Mesenteric fat pad (tissue), 1 donor: Measurements from ENCODE around the gene EEF1AKMT3. TPM values are rescaled to one million over a fixed set of nuclear protein-coding genes. Genes with fewer than 3 reads are reported as not detected.

Experiments used
- microRNA-seq: library from miRNA; unstranded; fragments of <30 nt; microRNA quantifications from one replicate; pipeline ENCODE4 v1.2.0, GENCODE V29; 2020; ENCODE audit warnings: borderline number of aligned reads
- total RNA-seq: library from RNA; stranded (reverse); fragmentation: NEBNext Ultra II Directional; extraction: Animal tissue kit (Norgen Biotek cat#: 25700); gene quantifications from one replicate; pipeline ENCODE4 v1.2.1, GENCODE V29; 2021
- donor health status: DM: yes; HTN: yes; CAD: no.

The EEF1AKMT3 gene
- total RNA-seq, 1 donor from 2014 or later, result 7.2 TPM

Small RNA genes within 50 kb of the gene (microRNA-seq; reads per million reads assigned to microRNA genes)
- 290 reads per million, percentile 65 among the genes with 10 or more reads in this experiment for gene MIR26A2
- gene MIR6759, result not detected

Other genes starting within 250 kb of the EEF1AKMT3 start
- gene MBD6, start 249.8 kb upstream of the EEF1AKMT3 start, total RNA-seq, result 66.0 TPM
- gene DCTN2, start 225.4 kb upstream of the EEF1AKMT3 start, total RNA-seq, result 106 TPM
- gene KIF5A, start 222.6 kb upstream of the EEF1AKMT3 start, total RNA-seq, result not detected
- gene PIP4K2C, start 181.4 kb upstream of the EEF1AKMT3 start, total RNA-seq, result 14.3 TPM
- gene DTX3, start 167.8 kb upstream of the EEF1AKMT3 start, total RNA-seq, result 7.2 TPM
- gene ARHGEF25, start 161.2 kb upstream of the EEF1AKMT3 start, total RNA-seq, result 12.8 TPM
- 2.7 TPM for gene B4GALNT1, start 139.4 kb upstream of the EEF1AKMT3 start, total RNA-seq
- 251 TPM for gene OS9, start 78.5 kb upstream of the EEF1AKMT3 start, total RNA-seq
- gene AGAP2, start 33.9 kb upstream of the EEF1AKMT3 start, total RNA-seq, result 2.1 TPM
- 35.0 TPM for gene TSPAN31, start 27.6 kb upstream of the EEF1AKMT3 start, total RNA-seq
- 87.0 TPM for gene CDK4, start 20.3 kb upstream of the EEF1AKMT3 start, total RNA-seq
- 11.3 TPM for gene MARCHF9, start 17.5 kb upstream of the EEF1AKMT3 start, total RNA-seq
- 1.8 TPM for gene CYP27B1, start 5.5 kb upstream of the EEF1AKMT3 start, total RNA-seq
- 32.8 TPM for gene METTL1, start 509 bp upstream of the EEF1AKMT3 start, total RNA-seq
- 32.7 TPM for gene TSFM, start 10.2 kb downstream of the EEF1AKMT3 start, total RNA-seq
- gene AVIL, start 46.1 kb downstream of the EEF1AKMT3 start, total RNA-seq, result 5.7 TPM
- gene CTDSP2, start 74.1 kb downstream of the EEF1AKMT3 start, total RNA-seq, result 156 TPM
- gene ATP23, start 169.0 kb downstream of the EEF1AKMT3 start, total RNA-seq, result 9.5 TPM